Hepatocyte (in vitro differentiated cells): ENCODE data around the gene SLC35E1.

Experiments used
- CTCF ChIP-seq: fragments of 200-600 bp; sonication (generic); IDR thresholded peaks from 2 replicates; pipeline ENCODE4 v1.5.1; 2016; ENCODE audit warnings: antibody characterized with exemption, mild to moderate bottlenecking; ENCODE audit not compliant: poor library complexity
- EZH2 ChIP-seq: fragments of 200-600 bp; sonication (generic); IDR thresholded peaks from 2 replicates; pipeline ENCODE4 v1.6.1; 2016; ENCODE audit warnings: antibody characterized with exemption, mild to moderate bottlenecking, borderline replicate concordance
- EZH2phosphoT487 ChIP-seq: fragments of 200-600 bp; sonication (generic); IDR thresholded peaks from one replicate; pipeline ENCODE4 v1.6.1; 2018; ENCODE audit warnings: antibody characterized with exemption, mild to moderate bottlenecking, low read depth, moderate library complexity; ENCODE audit not compliant: unreplicated experiment, severe bottlenecking

GRCh38 chr19:16571822-16572331 lies 338 bp downstream of the SLC35E1 start:
- TF ChIP-seq CTCF (no peak), EZH2 (no peak), EZH2phosphoT487 (no peak)
